ENCODE measurements around the gene ACSL1. TPM values are rescaled to one million over a fixed set of nuclear protein-coding genes. Genes with fewer than 3 reads are reported as not detected.
"Not testable (repeated sequence)": the region's sequence is repeated elsewhere in the genome, so short reads cannot be mapped to it uniquely, and the experiment has no call there.

Gene ACSL1
- total RNA-seq, 1 donor: 57.5 TPM

- Histone ChIP-seq H3K4me1 (ENCODE audit: insufficient read depth, low read length) (peaks cover 4% of the 10 kb centered on the region), H3K79me2 (ENCODE audit: insufficient read depth, low read length) (no peaks in the 10 kb centered on the region), H3K27ac (ENCODE audit: low read depth, low read length) (no peak overlapping the region), H2AFZ (ENCODE audit: low read length) (no peak overlapping the region), H3K4me3 (ENCODE audit: insufficient read depth, low read length) (no peak overlapping the region), H3K9me3 (ENCODE audit: low read depth, low read length) (no peaks in the 10 kb centered on the region), H4K20me1 (ENCODE audit: insufficient read depth, low read length) (no peaks in the 10 kb centered on the region), H3K4me2 (ENCODE audit: insufficient read depth, low read length) (no peak overlapping the region), H3K27me3 (ENCODE audit: insufficient read depth, low read length) (peaks cover 13% of the 10 kb centered on the region), H3K36me3 (ENCODE audit: insufficient read depth, low read length) (no peaks in the 10 kb centered on the region)
- no peak for TF ChIP-seq CTCF (IDR thresholded peaks at IDR 0.05; ENCODE audit: extremely low read depth, low read depth, low read length)
- no peak for DNase-seq (ENCODE audit: insufficient read length, low spot score, missing footprints)
Observed at GRCh38 chr4:184843984-184844554, 18.3 kb upstream of the ACSL1 start.

GRCh38 chr4:184839075-184839399, 13.3 kb upstream of the ACSL1 start:
- H3K79me2 ChIP-seq (ENCODE audit: insufficient read depth, low read length); H3K4me3 ChIP-seq (ENCODE audit: insufficient read depth, low read length); H3K4me1 ChIP-seq (ENCODE audit: insufficient read depth, low read length); H3K27me3 ChIP-seq (ENCODE audit: insufficient read depth, low read length); H3K36me3 ChIP-seq (ENCODE audit: insufficient read depth, low read length); H4K20me1 ChIP-seq (ENCODE audit: insufficient read depth, low read length); DNase-seq (ENCODE audit: insufficient read length, low spot score, missing footprints); H3K27ac ChIP-seq (ENCODE audit: low read depth, low read length); H3K9me3 ChIP-seq (ENCODE audit: low read depth, low read length); H2AFZ ChIP-seq (ENCODE audit: low read length); H3K4me2 ChIP-seq (ENCODE audit: insufficient read depth, low read length): not testable (repeated sequence)

DNA sequence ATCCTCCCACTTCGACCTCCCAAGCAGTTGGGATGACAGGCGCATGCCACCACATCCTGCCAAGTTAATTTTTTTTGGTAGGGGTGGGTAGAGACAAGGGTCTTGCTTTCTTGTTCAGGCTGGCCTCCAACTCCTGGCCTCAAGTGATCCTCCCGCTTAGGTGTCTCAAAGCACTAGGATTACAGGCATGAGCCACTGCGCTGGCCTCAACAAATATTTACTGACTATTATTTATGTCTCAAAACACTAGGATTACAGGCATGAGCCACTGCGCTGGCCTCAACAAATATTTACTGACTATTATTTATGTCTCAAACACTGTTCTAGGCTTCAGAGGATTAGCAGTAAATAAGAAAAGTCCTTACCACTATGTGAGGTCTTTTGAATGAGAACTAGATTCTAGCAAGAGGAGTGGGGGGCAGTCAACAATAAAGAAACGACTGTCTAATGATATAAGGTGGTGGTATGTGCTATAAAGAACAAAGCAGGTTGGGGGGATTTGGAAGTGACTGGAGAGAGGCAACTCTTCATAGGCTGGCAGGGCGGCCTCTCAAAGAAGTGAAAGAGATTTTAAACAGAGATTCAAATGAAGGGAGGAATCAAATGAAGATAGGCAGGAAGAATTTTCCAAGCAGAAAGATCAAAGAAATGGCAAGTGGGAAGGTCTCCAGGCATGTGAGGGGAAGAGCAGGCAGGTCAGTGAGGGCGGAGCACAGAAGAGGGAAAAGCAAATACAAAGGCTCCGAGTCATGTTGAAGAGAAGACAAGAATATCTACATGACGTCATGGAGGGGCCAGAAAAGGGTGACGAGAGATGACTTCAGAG, 12.7 kb upstream of the ACSL1 start:
- Histone ChIP-seq H3K79me2 (ENCODE audit: insufficient read depth, low read length) (no peaks in the 10 kb centered on the region), H3K27ac (ENCODE audit: low read depth, low read length) (no peak overlapping the region), H3K27me3 (ENCODE audit: insufficient read depth, low read length) (peaks cover 3% of the 10 kb centered on the region), H4K20me1 (ENCODE audit: insufficient read depth, low read length) (no peaks in the 10 kb centered on the region), H2AFZ (ENCODE audit: low read length) (no peak overlapping the region), H3K4me1 (ENCODE audit: insufficient read depth, low read length) (no peaks in the 10 kb centered on the region), H3K9me3 (ENCODE audit: low read depth, low read length) (no peaks in the 10 kb centered on the region), H3K36me3 (ENCODE audit: insufficient read depth, low read length) (no peaks in the 10 kb centered on the region), H3K4me2 (ENCODE audit: insufficient read depth, low read length) (no peak overlapping the region), H3K4me3 (ENCODE audit: insufficient read depth, low read length) (no peak overlapping the region)
- DNase-seq (ENCODE audit: insufficient read length, low spot score, missing footprints): no peak
- no peak for TF ChIP-seq CTCF (IDR thresholded peaks at IDR 0.05; ENCODE audit: extremely low read depth, low read depth, low read length)

- Histone ChIP-seq H2AFZ (ENCODE audit: low read length) (no peak overlapping the region), H3K27me3 (ENCODE audit: insufficient read depth, low read length) (no peaks in the 10 kb centered on the region), H3K4me2 (ENCODE audit: insufficient read depth, low read length) (no peak overlapping the region), H3K4me3 (ENCODE audit: insufficient read depth, low read length) (no peak overlapping the region), H3K79me2 (ENCODE audit: insufficient read depth, low read length) (no peaks in the 10 kb centered on the region), H3K36me3 (ENCODE audit: insufficient read depth, low read length) (no peaks in the 10 kb centered on the region), H3K4me1 (ENCODE audit: insufficient read depth, low read length) (no peaks in the 10 kb centered on the region), H3K9me3 (ENCODE audit: low read depth, low read length) (no peaks in the 10 kb centered on the region), H3K27ac (ENCODE audit: low read depth, low read length) (no peak overlapping the region), H4K20me1 (ENCODE audit: insufficient read depth, low read length) (no peaks in the 10 kb centered on the region)
- no peak for DNase-seq (ENCODE audit: insufficient read length, low spot score, missing footprints)
- no peak for TF ChIP-seq CTCF (IDR thresholded peaks at IDR 0.05; ENCODE audit: extremely low read depth, low read depth, low read length)
Observed at GRCh38 chr4:184836613-184837012, 10.8 kb upstream of the ACSL1 start.
